NCI-H2107 treated with DMSO at 0.1 percent for 48 hours (cell line): ENCODE results near the gene ISOC2.
A peak's percentile ranks its signal among the peaks of the same experiment; 100 is the strongest.

ENCODE experiments used
- DNase-seq: peaks from one replicate; lab custom pipeline; 2025; ENCODE audit not compliant: unreplicated experiment; lab: John Stamatoyannopoulos, UW

The ISOC2 gene

GRCh38 chr19:55490478-55491432 lies 29.3 kb upstream of the ISOC2 start:
- no peak for DNase-seq

DNA sequence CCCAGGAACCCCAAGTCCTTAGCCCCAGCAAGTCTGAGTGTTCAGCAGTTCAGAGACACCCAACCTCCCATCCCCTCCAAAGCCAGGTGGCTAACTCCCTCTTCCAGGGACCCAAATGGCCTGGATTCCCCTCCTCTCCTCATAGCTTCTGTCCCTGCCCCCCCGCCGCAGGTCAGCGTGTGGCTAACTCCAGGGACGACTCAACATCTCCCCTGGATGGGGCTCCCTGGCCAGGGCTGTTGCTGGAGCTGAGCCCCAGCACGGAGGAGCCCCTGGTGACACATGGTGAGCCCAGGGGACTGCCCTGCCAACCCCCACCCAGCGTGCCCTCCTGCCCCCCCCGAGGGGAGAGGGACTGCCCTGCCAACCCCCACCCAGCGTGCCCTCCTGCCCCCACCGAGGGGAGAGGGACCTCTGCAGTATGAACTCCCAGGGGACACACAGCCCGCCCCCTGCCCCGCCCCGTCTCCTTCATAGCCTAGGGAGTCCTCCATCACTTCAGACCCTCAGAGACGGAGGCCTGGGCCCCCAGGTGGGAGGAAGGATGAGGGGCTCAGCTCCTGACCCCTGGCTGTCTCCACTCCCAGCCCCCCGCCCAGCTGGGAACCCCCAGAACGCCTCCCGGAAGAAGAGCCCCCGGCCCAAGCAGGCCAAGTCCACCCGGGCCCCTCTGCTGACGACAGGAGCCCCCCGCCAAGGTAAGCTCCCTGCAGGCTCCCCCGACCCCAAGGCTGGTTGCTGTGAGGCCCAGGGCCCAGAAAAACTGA lies 28.5 kb upstream of the ISOC2 start:
- DNase-seq: no peak

GRCh38 chr19:55488986-55489710 lies 27.7 kb upstream of the ISOC2 start:
- no peak for DNase-seq

- DNase-seq: no peak
Observed at GRCh38 chr19:55487924-55488687, 26.7 kb upstream of the ISOC2 start, which contains the start of gene SSC5D. TSS of gene SSC5D (plus strand) at chr19:55488436. CDS start at chr19:55488590, 154 bp downstream.

GRCh38 chr19:55486971-55487923 lies 25.8 kb upstream of the ISOC2 start:
- DNase-seq: peak; percentile 11

DNA sequence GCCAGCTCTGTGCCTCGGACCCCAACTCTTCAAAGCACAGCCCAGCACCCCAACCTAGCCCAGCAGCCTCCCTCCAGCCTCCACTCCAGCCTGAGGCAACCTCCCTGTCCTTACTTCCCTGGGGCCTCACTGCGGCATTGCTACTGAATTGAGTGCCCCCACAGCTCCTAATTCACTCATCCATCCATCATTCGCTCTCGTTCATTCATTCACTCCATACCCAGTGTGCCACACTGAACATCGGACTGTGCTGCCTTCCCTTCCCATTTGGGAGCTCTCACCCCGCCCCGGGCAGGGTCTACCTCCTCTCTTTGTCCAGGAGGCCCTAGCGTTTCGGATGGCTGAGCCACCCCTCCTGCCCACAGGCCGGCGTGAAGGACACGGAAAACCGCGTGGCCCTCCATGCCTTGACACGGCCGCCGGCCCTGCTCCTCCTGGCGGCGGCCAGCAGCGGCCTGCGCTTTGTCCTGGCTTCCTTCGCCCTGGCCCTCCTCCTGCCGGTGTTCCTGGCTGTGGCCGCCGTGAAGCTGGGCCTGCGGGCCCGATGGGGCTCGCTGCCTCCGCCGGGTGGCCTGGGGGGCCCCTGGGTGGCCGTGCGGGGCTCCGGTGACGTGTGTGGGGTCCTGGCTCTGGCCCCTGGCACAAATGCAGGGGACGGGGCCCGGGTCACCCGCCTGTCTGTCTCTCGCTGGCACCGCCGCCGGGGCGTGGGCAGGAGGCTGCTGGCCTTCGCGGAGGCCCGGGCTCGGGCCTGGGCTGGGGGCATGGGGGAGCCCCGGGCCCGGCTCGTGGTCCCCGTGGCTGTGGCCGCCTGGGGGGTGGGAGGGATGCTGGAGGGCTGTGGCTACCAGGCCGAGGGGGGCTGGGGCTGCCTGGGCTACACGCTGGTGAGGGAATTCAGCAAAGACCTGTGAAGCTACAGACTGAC lies 24.9 kb upstream of the ISOC2 start:
- no peak for DNase-seq

DNA sequence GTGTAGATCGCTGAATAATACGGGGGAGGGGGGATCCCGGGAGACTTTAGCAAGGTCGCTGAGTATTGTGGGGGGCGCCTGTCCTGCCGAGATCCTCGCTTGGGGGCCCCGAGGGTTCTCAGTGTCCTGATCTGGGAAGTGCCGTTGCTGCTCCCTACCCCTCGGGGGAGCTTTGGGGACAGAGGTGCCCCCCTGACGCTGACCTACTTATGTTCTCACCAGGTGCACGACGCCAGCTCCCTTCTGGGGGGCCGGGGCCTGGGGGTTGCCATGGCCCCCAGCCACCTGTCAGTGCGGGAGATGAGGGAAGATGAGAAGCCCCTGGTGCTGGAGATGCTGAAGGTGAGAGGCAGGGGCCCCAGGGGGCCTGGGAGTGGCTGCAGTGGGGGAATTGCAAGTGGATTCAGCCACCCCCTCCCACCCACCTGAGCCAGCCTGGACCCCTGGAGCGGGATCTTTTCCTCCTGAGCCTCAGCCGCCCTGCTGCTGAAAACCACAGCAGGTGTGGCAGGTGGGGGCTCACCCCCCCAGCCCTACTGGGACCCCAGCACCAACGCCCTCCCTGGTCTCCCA lies 24.1 kb upstream of the ISOC2 start:
- peak; percentile 59 for DNase-seq

GRCh38 chr19:55484593-55485438 lies 23.4 kb upstream of the ISOC2 start, which contains the start of gene NAT14:
TSS of gene NAT14 (plus strand) at chr19:55485188. CDS start at chr19:55485709, 521 bp downstream.
- peak; percentile 50 for DNase-seq

DNA sequence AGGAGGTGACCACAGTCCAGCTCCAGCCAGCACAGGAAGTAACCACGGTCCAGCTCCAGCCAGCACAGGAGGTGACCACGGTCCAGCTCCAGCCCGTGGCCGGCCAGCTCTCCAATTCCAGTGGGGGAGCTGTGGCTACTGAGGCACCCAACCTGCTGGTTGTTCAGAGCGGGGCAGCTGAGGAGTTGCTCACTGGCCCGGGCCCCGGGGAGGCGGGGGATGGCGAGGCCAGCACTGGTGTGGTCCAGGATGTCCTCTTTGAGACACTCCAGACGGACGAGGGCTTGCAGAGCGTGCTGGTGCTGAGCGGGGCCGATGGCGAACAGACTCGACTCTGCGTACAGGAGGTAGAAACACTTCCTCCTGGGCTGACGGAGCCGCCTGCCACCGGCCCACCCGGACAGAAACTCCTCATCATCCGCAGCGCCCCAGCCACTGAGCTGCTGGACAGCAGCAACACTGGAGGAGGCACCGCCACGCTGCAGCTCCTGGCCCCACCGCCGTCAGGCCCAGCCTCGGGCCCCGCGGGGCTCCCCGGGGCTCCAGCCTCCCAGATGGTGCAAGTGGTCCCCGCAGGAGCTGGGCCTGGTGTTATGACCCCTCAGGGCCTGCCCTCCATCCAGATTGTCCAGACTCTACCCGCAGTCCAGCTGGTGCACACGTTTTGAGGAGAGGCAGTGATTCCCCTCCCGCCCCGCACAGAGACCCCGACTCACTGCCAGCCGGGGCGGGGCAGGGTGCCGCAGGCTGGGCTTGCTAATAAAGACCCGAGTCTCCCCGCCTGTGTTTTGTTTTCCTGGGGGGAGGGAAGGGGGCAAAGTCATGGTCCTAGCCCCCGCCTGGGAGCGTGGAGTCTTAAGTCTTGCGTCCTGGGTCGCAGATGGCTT lies 22.5 kb upstream of the ISOC2 start:
- no peak for DNase-seq

DNA sequence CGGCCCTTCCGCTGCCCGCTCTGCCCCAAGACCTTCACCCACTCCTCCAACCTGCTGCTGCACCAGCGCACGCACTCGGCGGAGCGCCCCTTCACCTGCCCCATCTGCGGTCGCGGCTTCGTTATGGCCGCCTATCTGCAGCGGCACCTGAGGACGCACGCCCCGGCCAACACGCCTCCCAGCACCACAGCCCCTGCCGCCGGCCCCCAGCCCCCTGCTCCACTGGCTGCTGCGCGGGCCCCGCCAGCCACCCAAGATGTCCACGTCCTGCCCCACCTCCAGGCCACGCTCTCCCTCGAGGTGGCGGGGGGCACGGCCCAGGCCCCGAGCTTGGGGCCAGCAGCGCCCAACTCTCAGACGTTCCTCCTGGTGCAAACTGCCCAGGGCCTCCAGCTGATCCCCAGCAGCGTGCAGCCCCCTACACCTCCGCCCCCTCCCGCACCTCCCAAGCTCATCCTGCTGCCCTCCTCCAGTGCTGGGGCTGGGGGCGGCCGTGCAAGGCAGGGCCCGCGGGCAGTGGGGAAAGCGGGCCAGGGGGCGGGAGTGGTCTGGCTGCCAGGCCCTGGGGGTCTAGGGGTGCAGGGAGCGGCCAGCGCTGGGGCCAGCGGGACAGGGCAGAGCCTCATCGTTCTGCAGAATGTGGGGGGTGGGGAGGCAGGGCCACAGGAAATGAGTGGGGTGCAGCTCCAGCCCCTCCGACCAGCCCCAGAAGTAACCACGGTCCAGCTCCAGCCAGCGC lies 21.7 kb upstream of the ISOC2 start:
- no peak for DNase-seq

- DNase-seq: no peak
Observed at GRCh38 chr19:55482156-55482961, 20.9 kb upstream of the ISOC2 start.

GRCh38 chr19:55481794-55482155 lies 20.3 kb upstream of the ISOC2 start:
- no peak for DNase-seq

- DNase-seq: no peak
Observed at GRCh38 chr19:55481148-55481793, 19.8 kb upstream of the ISOC2 start.
